ENCODE results near the gene MYO10.
A peak's percentile ranks its signal among the peaks of the same experiment; 100 is the strongest.

MYO10 gene

DNA sequence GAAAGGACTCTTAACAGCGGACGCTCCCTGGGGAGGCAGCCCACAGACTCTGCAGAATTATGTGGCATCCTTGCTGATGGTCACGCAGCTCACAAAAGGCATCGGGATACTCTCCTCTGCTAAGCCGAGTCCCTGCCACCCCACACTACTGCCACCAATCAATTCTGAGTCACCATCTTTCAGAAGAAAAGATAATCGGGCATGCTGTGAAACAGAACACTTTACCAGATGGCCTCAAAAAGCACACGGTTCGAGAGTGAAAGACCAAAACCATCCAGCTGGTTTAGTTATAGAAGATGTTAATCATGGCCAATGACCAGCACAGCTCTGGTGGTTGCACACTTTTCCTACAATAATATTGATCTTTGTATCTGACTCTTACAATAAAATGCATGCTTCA is 136.3 kb downstream of the MYO10 start:
- no peaks in the 10 kb centered on the region for H3K9me3 Mint-ChIP-seq
- H3K4me3 Mint-ChIP-seq: no peak overlapping the region
- no peak overlapping the region for H3K27ac Mint-ChIP-seq
- H3K36me3 Mint-ChIP-seq (ENCODE audit: low read depth): peaks cover 7% of the 10 kb centered on the region
- TF ChIP-seq, protein P1, sequence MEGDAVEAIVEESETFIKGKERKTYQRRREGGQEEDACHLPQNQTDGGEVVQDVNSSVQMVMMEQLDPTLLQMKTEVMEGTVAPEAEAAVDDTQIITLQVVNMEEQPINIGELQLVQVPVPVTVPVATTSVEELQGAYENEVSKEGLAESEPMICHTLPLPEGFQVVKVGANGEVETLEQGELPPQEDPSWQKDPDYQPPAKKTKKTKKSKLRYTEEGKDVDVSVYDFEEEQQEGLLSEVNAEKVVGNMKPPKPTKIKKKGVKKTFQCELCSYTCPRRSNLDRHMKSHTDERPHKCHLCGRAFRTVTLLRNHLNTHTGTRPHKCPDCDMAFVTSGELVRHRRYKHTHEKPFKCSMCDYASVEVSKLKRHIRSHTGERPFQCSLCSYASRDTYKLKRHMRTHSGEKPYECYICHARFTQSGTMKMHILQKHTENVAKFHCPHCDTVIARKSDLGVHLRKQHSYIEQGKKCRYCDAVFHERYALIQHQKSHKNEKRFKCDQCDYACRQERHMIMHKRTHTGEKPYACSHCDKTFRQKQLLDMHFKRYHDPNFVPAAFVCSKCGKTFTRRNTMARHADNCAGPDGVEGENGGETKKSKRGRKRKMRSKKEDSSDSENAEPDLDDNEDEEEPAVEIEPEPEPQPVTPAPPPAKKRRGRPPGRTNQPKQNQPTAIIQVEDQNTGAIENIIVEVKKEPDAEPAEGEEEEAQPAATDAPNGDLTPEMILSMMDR (IDR thresholded peaks at IDR 0.05; ENCODE audit: unreplicated experiment in 3 of 3): no peak
- H3K27me3 Mint-ChIP-seq (ENCODE audit: low read depth): peaks cover 6% of the 10 kb centered on the region
- H3K4me1 Mint-ChIP-seq: peaks cover 9% of the 10 kb centered on the region

- no peak overlapping the region for H3K4me3 Mint-ChIP-seq
- peaks cover 1% of the 10 kb centered on the region for H3K36me3 Mint-ChIP-seq (ENCODE audit: low read depth)
- no peaks in the 10 kb centered on the region for H3K4me1 Mint-ChIP-seq
- H3K27me3 Mint-ChIP-seq (ENCODE audit: low read depth): no peaks in the 10 kb centered on the region
- no peak overlapping the region for H3K27ac Mint-ChIP-seq
- TF ChIP-seq, protein P1 (IDR thresholded peaks at IDR 0.05; ENCODE audit: unreplicated experiment in 3 of 3): no peak
- no peaks in the 10 kb centered on the region for H3K9me3 Mint-ChIP-seq
These were observed 138.1 kb downstream of the MYO10 start for GRCh38 chr5:16797951-16798350.

DNA sequence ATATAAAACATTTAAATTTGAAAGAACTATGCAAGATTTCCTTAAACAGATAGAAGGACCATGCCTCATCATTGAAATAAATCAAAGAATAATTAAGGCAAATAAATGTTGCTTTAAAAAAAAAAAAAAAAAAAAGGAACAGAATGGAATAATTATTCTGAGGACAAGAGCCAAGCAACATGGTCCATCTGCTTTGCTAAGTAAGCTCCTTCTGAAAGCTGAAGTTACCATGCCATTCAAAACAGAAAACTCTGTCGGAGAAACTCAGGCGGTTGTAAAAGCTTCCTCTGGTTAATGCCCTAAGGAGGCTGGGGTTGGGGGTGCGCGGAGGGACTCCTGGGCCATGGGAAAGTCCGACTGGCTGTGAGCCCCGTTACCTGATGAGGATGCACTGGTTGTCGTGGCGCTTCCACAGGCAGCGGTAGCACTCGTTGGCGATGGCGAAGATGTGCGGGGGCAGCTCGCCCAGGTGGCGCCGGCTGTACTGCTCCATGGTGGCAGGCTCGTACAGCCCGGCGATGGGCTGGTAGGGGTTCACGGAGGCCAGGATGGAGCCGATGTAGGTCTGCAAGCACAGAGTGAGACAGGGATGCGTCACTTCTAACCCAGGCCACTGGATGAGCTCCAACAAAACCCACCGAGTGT is 141.7 kb downstream of the MYO10 start:
- TF ChIP-seq, protein P1 (IDR thresholded peaks at IDR 0.05; ENCODE audit: unreplicated experiment in 3 of 3): no peak
- Mint-ChIP-seq H3K27ac (no peak overlapping the region), H3K4me3 (no peak overlapping the region), H3K9me3 (no peaks in the 10 kb centered on the region), H3K27me3 (ENCODE audit: low read depth) (no peaks in the 10 kb centered on the region), H3K36me3 (ENCODE audit: low read depth) (peaks cover 3% of the 10 kb centered on the region), H3K4me1 (peaks cover 12% of the 10 kb centered on the region)

GRCh38 chr5:16792598-16793275 is 143.4 kb downstream of the MYO10 start:
- H3K4me1 Mint-ChIP-seq: peaks cover 12% of the 10 kb centered on the region

DNA sequence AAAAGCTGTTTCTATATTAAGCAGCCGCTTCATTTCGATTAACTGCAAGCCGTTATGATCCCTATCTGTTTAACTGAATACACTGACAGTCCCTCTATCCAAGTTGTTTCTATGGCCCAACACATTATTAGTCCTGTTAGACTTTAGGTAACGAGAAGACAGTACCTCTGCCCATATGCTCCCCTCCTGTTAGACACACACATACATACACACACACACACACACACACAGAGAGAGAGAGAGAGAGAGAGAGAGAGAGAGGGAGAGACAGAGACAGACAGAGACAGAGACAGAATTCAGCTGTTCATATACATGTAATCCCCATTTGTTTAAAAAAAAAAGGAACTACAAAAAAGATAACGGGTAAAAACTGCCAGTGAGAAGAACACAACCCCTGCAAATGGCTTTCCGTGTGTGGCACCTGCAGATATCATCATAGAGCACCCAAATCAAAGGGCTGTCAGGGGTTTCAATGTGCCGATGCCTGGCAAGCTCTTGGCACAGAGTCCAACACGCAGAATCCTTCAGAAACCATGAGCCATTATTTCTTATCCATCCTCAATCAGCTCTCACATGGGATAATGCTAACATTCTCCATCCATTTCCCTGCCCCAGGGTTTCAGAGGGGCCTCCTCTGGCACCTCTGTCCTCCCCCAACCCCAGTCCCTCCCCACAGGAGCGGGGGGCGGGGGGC is 144.0 kb downstream of the MYO10 start:
- H3K4me3 Mint-ChIP-seq: no peak overlapping the region
- no peaks in the 10 kb centered on the region for H3K27me3 Mint-ChIP-seq (ENCODE audit: low read depth)
- peak overlapping the region in 1 of 3 experiments; percentile 6 for H3K27ac Mint-ChIP-seq
- peaks cover 12% of the 10 kb centered on the region for H3K36me3 Mint-ChIP-seq (ENCODE audit: low read depth)
- no peaks in the 10 kb centered on the region for H3K9me3 Mint-ChIP-seq
- H3K4me1 Mint-ChIP-seq: peaks cover 15% of the 10 kb centered on the region
- TF ChIP-seq, protein P1 (IDR thresholded peaks at IDR 0.05; ENCODE audit: unreplicated experiment in 3 of 3): no peak

More at GRCh38 chr5:16792598-16793275, 143.4 kb downstream of the MYO10 start:
- Mint-ChIP-seq H3K27ac (no peak overlapping the region), H3K27me3 (ENCODE audit: low read depth) (no peaks in the 10 kb centered on the region), H3K4me3 (no peak overlapping the region), H3K36me3 (ENCODE audit: low read depth) (peaks cover 12% of the 10 kb centered on the region), H3K9me3 (no peaks in the 10 kb centered on the region)
- TF ChIP-seq, protein P1 (IDR thresholded peaks at IDR 0.05; ENCODE audit: unreplicated experiment in 3 of 3): no peak

Data from nephron (organoid).